ENCODE data around the gene CDY1.
"Not testable (repeated sequence)": the region's sequence is repeated elsewhere in the genome, so short reads cannot be mapped to it uniquely, and the experiment has no call there.

CDY1 gene

GRCh38 chrY:25621817-25622216 lies at the start of gene CDY1:
TSS of gene CDY1 (plus strand) at chrY:25622117. CDS start at chrY:25622443, 326 bp downstream.
- not testable (repeated sequence) for DNase-seq

- not testable (repeated sequence) for DNase-seq
Measured at GRCh38 chrY:25593336-25593735, 28.6 kb upstream of the CDY1 start.

GRCh38 chrY:25620209-25620608 lies 1.7 kb upstream of the CDY1 start:
- DNase-seq, result not testable (repeated sequence)

GRCh38 chrY:25626524-25626923 lies 4.6 kb downstream of the CDY1 start:
- DNase-seq, result not testable (repeated sequence)

GRCh38 chrY:25630383-25631112 lies 8.6 kb downstream of the CDY1 start:
- DNase-seq, result not testable (repeated sequence)

GRCh38 chrY:25639852-25640251 lies 17.9 kb downstream of the CDY1 start:
- not testable (repeated sequence) for DNase-seq

- DNase-seq, result not testable (repeated sequence)
Measured at GRCh38 chrY:25643024-25643915, 21.4 kb downstream of the CDY1 start.

All from NCI-H1694 (cell line).